K562 (cell line): ENCODE data around the gene RAB5A. TPM values are rescaled to one million over a fixed set of nuclear protein-coding genes. Genes with fewer than 3 reads are reported as not detected.

Experiments
- CEBPB ChIP-seq: fragments of 450-650 bp; IDR thresholded peaks from 2 replicates; pipeline ENCODE4 v1.6.1; 2016; ENCODE audit warnings: missing genetic modification characterization, missing compliant biosample characterization
- CREB3L1 ChIP-seq: fragments of 450-650 bp; IDR thresholded peaks from 2 replicates; pipeline ENCODE4 v1.6.1; 2014; ENCODE audit warnings: low read depth, mild to moderate bottlenecking, moderate library complexity, borderline replicate concordance
- EGR1 ChIP-seq: fragments of 450-650 bp; conservative IDR thresholded peaks from 2 replicates; pipeline ENCODE4 v1.6.1; 2017; ENCODE audit warnings: mild to moderate bottlenecking
- ETV1 ChIP-seq: fragments of 450-650 bp; conservative IDR thresholded peaks from 2 replicates; pipeline ENCODE4 v1.6.1; 2016; ENCODE audit warnings: missing genetic modification characterization, control low read depth, low read depth, missing compliant biosample characterization
- EWSR1 ChIP-seq: fragments of 450-650 bp; IDR thresholded peaks from 2 replicates; pipeline ENCODE4 v1.6.1; 2018; ENCODE audit warnings: borderline replicate concordance, mild to moderate bottlenecking, low read depth, moderate library complexity; ENCODE audit not compliant: partially characterized antibody
- FIP1L1 ChIP-seq: fragments of 200-400 bp; formaldehyde crosslinking; IDR thresholded peaks from 2 replicates; pipeline ENCODE4 v1.6.1; 2018; ENCODE audit warnings: mild to moderate bottlenecking, low read depth, low read length; ENCODE audit not compliant: poor library complexity, severe bottlenecking
- GTF2F1 ChIP-seq: IDR thresholded peaks from 2 replicates; pipeline ENCODE4 v1.6.1; 2011; ENCODE audit warnings: low read depth, low read length, improper control_type of control experiment
- HNRNPK ChIP-seq: fragments of 200-400 bp; formaldehyde crosslinking; IDR thresholded peaks from one replicate; pipeline ENCODE4 v1.6.1; 2018; ENCODE audit warnings: mild to moderate bottlenecking, low read depth, low read length; ENCODE audit not compliant: poor library complexity, severe bottlenecking
- HOMEZ ChIP-seq: fragments of 250-450 bp; sonication (Bioruptor Pico); IDR thresholded peaks from 2 replicates; pipeline ENCODE4 v1.4.0; 2020; ENCODE audit warnings: mild to moderate bottlenecking, moderate library complexity
- ILF3 ChIP-seq: fragments of 450-650 bp; IDR thresholded peaks from 2 replicates; pipeline ENCODE4 v1.6.1; 2018; ENCODE audit warnings: antibody characterized with exemption, mild to moderate bottlenecking, moderate library complexity, borderline replicate concordance
- JUNB ChIP-seq: fragments of 450-650 bp; formaldehyde crosslinking; conservative IDR thresholded peaks from 2 replicates; pipeline ENCODE4 v1.4.0; 2020; ENCODE audit warnings: mild to moderate bottlenecking
- POLR2H ChIP-seq: IDR thresholded peaks from 2 replicates; pipeline ENCODE4 v1.6.1; 2016; ENCODE audit warnings: missing genetic modification characterization, low read depth, mild to moderate bottlenecking, control low read depth, missing compliant biosample characterization, moderate library complexity
- PYGO2 ChIP-seq: fragments of 450-650 bp; IDR thresholded peaks from 2 replicates; pipeline ENCODE4 v1.6.1; 2016; ENCODE audit warnings: mild to moderate bottlenecking, missing genetic modification characterization, moderate library complexity, missing compliant biosample characterization
- RB1 ChIP-seq: fragments of 450-650 bp; IDR thresholded peaks from 2 replicates; pipeline ENCODE4 v1.6.1; 2017; ENCODE audit warnings: low read depth, mild to moderate bottlenecking
- SMAD1 ChIP-seq: fragments of 150-350 bp; IDR thresholded peaks from 2 replicates; pipeline ENCODE4 v1.6.1; 2014; ENCODE audit warnings: low read length, low read depth; ENCODE audit not compliant: partially characterized antibody
- SP1 ChIP-seq: sonication (generic); formaldehyde crosslinking; IDR thresholded peaks from 2 replicates; pipeline ENCODE4 v1.8.1; 2022; ENCODE audit warnings: mild to moderate bottlenecking, missing genetic modification reagents
- SREBF1 ChIP-seq: fragments of 150-350 bp; IDR thresholded peaks from 2 replicates; pipeline ENCODE4 v1.6.1; 2014; ENCODE audit warnings: antibody characterized with exemption, low read depth, low read length, borderline replicate concordance
- U2AF2 ChIP-seq: fragments of 200-400 bp; formaldehyde crosslinking; optimal IDR thresholded peaks from 2 replicates; pipeline ENCODE3; 2017; ENCODE audit warnings: low read depth, mild to moderate bottlenecking, low read length
- ZC3H8 ChIP-seq: fragments of 450-650 bp; IDR thresholded peaks from 2 replicates; pipeline ENCODE4 v1.6.1; 2017
- ZNF212 ChIP-seq: fragments of 450-650 bp; formaldehyde crosslinking; IDR thresholded peaks from 2 replicates; pipeline ENCODE4 v1.4.0; 2020; ENCODE audit warnings: mild to moderate bottlenecking
- ZNF384 ChIP-seq: IDR thresholded peaks from 2 replicates; pipeline ENCODE4 v1.6.1; 2012; ENCODE audit warnings: low read depth, low read length, improper control_type of control experiment
- ZNF445 ChIP-seq: fragments of 250-450 bp; sonication (Bioruptor Pico); IDR thresholded peaks from 2 replicates; pipeline ENCODE4 v1.4.0; 2020; ENCODE audit warnings: low read depth, mild to moderate bottlenecking, moderate library complexity
- ZNF584 ChIP-seq: fragments of 200-800 bp; sonication (Bioruptor generic); IDR thresholded peaks from 2 replicates; pipeline ENCODE4 v1.6.1; 2016; ENCODE audit warnings: low read depth, mild to moderate bottlenecking, missing genetic modification characterization, missing compliant biosample characterization
- ZNF717 ChIP-seq: fragments of 250-450 bp; sonication (Bioruptor Pico); IDR thresholded peaks from 2 replicates; pipeline ENCODE4 v1.5.0; 2021
- ZNF740 ChIP-seq, 3 experiments: fragments of 200-800 bp in 1 of 3; sonication (Bioruptor generic) in 1 of 3; sonication (generic) in 1 of 3; formaldehyde crosslinking in 1 of 3; IDR thresholded peaks; 2 replicates each; pipeline versions ENCODE4 v1.6.1 to v1.8.0; 2016 to 2022; ENCODE audit warnings: mild to moderate bottlenecking in 2 of 3, missing compliant biosample characterization in 2 of 3, missing genetic modification characterization in 2 of 3, missing genetic modification reagents in 1 of 3
- polyA plus RNA-seq, 8 experiments: library from polyadenylated mRNA; depleted of rRNA in 4 of 8; stranded (reverse) in 5 of 8; unstranded in 3 of 8; fragments of >200 nt; fragmentation: Nextera tagmentation in 2 of 8; fragmentation: Illumina TruSeq in 1 of 8; extraction: Ambion mirVana in 2 of 8; extraction: Trizol in 1 of 8; gene quantifications; 2 replicates each; pipeline versions ENCODE4 v1.2.1 to v1.2.3, GENCODE V29; 2011 to 2014; ENCODE audit warnings: inconsistent platforms in 1 of 8, missing spikeins in 1 of 8
- total RNA-seq, 7 experiments: library from RNA; depleted of rRNA in 6 of 7; stranded (reverse); fragments of >200 nt in 6 of 7; fragmentation: Illumina TruSeq in 2 of 7; extraction: Trizol in 2 of 7; gene quantifications; 2 replicates each; pipeline versions ENCODE4 v1.2.1 to v1.2.3, GENCODE V29; 2011 to 2021; ENCODE audit warnings: low replicate concordance in 1 of 7

The RAB5A gene
- total and polyA plus RNA-seq, 9 of the 15 experiments (the other 6 are each of a cell fraction or from before 2014, with no cell fraction given): 28.3 to 64.2 (median 49.0) TPM

- TF ChIP-seq ILF3 (no peak; the same call in 1 of the 2 replicates), POLR2H (tag) (peak; percentile 91), SP1 (CRISPR knock-in tag) (peak; percentile 93), EWSR1 (no peak), ZNF740 (CRISPR knock-in tag; IDR thresholded peaks at IDR 0.05) (no peak), ZNF740 (tag; IDR thresholded peaks at IDR 0.05) (peak in 1 of 2 experiments; percentile 80; a peak in 2 of 4 replicates), CEBPB (tag) (no peak), ZNF584 (CRISPR knock-in tag) (0 out of 2 replicates have a peak, but pooled peaks have one; percentile 34), JUNB (CRISPR knock-in tag) (no peak), GTF2F1 (peak; percentile 79), ZNF445 (CRISPR knock-in tag) (no peak), ZNF212 (0 out of 2 replicates have a peak, but pooled peaks have one; percentile 1), RB1 (peak; percentile 86), U2AF2 (no peak), CREB3L1 (peak; percentile 100), SMAD1 (peak; percentile 44), SREBF1 (peak; percentile 88), ZNF384 (0 out of 2 replicates have a peak, but pooled peaks have one; percentile 7), EGR1 (peak; percentile 76), PYGO2 (tag) (no peak), FIP1L1 (peak; percentile 97), HNRNPK (peak; percentile 49), ZC3H8 (no peak), HOMEZ (CRISPR knock-in tag) (no peak), ETV1 (tag) (peak; percentile 95), ZNF717 (no peak)
Measured at GRCh38 chr3:19946832-19947548, at the start of gene RAB5A (continued).
